Measurements from ENCODE around the gene LARGE1.
"Not testable (repeated sequence)": the region's sequence is repeated elsewhere in the genome, so short reads cannot be mapped to it uniquely, and the experiment has no call there.

The LARGE1 gene

DNA sequence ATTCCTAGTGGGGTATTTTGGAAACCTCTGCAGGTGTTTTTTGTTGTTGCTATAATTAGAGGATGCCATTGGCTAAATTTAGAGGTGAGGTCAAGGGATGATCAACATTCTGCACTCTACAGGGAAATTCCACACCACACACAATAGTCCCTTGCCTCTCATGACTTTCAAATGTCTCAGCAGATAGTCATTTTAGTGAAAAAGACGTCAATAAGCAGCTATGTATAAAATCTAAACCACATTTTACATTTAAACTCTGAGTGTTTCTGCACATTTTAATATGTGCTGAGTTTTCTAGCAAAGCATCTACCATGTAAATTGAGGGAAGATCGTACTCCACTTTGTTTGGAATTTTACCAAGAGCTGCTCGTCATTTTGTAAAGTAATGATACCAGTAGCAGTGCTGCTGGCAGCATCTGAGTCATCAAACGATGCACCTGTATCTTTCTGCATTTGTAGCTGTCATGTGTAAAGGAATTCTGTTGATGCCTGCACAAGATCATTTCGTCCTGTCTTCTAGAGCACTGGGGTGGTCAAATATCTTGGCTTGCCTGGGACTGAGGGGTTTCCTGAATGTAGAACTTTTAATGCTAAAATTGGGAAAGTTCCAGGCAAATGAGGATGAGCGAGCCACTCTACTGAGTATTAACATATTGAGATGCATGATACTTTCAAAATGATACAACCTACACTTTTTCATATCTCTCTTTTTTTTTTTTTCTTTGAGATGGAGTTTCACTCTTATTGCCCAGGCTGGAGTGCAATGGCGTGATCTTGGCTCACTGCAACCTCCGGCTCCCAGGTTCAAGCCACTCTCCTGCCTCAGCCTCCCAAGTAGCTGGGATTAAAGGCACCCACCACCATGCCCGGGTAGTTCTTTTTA, 447.6 kb downstream of the LARGE1 start:
- no peak for DNase-seq (ENCODE audit: low read depth)

DNA sequence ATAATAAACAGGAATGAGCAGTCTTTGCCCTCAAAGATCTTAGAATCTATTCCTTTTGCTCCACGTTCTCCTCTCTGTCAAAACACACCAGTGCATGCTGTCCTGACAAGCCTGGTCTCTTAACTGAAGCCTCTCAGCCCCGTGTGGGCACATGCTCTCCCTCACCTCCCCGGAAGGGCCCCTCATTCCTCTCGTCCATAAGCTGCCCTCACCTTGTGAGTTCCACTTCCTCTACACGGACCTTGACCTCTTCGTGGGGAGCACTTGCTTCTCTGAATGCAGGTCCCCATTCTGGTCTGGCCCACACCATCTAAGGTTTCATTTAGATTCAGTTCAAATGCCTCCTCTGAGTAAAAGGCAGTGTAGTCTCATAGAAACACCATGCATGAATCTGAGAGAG, 449.8 kb downstream of the LARGE1 start:
- no peak for DNase-seq (ENCODE audit: low read depth)

DNA sequence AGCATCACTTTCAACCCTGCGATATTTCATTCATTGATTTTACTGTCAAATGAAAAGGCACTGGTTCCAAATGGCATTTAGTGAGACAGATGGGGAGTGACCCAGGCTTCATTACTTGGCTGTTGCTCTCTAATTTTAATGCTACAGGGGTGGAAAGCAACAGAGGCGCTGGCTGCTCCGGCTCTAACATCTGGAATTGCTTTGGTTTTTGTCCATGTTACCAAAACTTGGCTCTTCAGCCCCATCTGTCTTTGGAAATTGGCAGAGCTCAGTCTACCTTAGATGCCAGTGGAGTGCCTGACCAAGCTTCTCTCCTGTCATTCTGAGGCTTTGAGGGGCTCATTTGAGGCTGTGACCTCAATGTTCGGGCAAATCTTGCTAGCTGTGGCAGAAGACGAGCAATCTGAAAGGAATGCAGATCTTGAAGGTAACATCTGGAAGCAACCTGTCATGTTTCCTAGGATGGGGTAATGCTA, 452.6 kb downstream of the LARGE1 start:
- no peak for DNase-seq (ENCODE audit: low read depth)

DNA sequence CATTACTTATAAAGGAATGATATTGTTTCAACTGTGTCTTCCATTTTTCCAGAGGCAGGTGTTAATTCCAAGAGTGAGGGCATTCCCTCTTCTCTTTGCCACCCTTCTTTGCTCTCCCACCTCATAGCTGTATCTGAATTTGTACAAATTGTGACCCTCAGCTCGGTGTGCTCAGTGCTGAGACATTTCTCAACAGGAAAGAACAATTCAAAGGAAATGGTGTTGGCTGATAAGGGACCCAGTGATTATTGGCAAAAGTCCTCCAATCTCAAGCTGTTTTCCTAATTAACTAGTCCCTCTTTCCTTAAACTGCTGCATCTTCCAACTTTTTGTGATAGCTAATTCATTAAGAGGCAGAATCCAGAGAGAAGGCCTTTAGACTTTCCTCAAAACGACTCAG, 453.2 kb downstream of the LARGE1 start:
- DNase-seq (ENCODE audit: low read depth) = no peak

DNA sequence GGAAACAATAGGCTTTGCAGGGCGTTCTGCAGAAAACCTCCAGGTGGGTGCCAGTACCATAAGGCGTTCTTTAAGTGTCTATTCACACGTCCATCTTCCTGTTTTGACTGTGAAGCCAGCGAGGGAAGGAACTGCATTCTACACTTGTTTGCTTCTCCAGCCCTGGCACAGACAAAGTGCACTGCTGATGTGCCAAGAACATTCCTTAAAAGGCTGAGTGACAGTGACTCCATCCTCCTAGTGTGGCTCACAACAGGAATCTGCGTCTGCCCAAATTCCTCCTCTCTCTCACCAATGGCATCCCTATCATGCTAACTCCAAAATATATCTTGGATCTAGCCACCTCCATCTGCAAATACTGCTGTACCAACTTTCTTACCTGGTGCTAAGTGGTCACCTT, 454.7 kb downstream of the LARGE1 start:
- DNase-seq (ENCODE audit: low read depth) = no peak

DNA sequence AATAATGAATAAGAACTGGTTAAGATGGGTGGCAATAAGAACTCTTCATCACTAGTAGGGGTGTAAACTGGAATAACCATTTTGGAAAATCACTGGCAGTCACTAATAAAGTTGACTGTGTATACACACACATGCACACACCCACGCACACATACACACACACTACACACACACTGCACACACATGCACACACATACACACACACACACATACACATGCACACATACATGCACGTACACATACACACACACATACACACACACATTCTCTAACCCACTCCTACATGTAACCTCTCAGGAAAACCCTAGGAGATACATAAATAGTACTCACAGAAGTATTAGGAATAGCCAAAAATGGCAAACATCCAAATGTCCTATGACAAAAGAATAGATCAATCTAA, 455.6 kb downstream of the LARGE1 start:
- DNase-seq (ENCODE audit: low read depth) = no peak

DNA sequence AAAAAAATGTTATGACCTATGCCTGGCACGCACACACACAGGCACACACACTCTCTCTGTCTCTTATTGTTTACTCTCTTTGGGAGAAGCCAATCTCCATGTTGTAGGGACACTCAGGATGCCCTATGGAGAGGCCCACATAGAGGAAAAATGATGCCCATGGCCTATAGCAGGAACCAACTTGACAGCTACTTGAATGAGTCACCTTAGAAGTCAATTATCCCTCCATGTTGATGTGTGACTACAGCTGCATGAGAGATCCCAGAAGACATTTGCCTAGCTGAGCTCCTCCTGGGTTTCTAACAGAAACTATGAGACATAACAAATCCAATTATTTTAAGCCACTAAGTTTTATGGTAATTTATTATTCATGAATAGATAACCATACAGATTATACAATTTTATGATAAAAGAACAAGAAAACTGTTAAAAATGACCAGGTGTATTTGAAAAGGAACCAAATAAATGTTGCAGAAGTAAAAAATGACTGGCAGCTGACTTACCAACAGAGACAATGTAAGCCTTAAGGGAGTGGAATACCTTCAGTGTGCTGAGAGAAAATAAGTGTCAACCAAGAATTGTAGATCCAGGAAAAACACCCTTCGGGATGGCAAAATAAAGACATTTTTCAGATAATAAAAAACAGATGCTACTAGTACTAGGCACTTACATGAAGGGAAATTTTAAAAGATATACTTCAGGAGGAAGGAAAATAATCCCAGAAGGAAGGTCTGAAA, 458.4 kb downstream of the LARGE1 start:
- no peak for DNase-seq (ENCODE audit: low read depth)

DNA sequence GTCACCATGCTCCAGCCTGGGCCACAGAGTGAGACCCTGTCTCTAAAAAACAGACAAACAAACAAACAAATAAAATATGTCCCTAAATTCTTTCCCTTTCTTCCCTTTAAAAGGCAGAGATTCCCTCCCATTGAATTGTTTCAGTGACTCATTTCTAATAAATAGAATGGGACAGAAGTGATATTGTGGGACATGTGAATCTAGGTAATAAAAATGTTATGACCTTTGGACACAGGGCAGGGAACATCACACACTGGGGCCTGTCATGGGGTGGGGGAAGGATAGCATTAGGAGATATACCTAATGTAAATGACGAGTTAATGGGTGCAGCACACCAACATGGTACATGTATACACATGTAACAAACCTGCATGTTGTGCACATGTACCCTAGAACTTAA, 459.0 kb downstream of the LARGE1 start:
- DNase-seq (ENCODE audit: low read depth) = not testable (repeated sequence)

DNA sequence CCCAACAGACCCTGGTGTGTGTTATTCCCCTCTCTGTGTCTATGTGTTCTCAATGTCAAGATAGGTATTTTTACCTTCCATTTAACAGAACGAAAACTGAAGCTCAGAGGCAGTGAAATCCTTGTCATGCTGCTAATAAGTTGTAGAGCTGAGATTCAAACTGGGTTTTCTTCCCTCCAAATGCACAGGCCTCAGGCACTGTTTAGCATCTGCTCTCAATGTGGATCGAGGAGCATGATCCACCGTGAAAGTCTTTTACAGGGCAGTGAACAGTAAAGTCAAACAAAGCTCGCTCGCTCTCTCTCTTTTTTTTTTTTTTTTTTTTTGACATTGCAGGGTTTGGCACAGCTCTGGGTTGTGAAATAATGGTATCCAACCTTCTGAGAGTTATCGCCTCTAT, 461.1 kb downstream of the LARGE1 start:
- DNase-seq (ENCODE audit: low read depth) = no peak

DNA sequence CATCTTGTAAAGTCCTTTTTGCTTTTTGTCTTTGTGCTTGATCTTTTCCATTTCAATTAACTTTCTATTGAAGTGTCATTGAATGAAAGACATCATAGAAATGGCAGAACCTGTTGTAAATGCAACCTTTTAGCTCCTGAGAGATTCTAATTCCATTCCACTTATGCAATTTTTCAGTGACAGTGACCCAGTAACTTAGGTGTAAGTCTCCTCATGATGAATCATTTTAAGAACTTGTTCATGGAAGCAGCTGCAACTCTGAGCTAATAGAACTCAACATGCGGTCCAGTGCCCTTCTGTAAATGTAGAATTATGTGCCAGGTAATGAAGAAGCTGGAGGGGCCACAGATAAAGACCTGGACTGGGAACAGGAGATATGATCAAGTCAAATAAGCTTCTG, 463.8 kb downstream of the LARGE1 start:
- DNase-seq (ENCODE audit: low read depth) = no peak

DNA sequence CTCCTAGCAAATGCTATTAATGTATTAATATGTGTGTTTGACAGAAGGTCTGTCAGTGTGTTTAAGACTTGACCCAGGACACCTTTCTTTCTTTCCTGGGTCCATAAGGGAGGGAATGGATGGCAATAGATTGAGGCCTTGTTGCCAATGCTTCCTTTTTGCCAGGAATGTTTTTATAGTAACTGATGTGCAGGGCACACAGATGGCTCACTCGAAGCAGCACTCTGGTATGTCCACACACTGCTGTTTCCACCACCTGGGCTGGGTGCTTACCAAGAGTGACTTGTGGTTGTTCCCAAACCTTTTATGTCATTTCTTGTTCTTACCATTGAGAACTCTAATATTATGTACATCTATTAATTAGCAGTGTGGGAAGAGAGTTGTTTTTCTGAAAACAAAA, 465.2 kb downstream of the LARGE1 start:
- DNase-seq (ENCODE audit: low read depth) = no peak

DNA sequence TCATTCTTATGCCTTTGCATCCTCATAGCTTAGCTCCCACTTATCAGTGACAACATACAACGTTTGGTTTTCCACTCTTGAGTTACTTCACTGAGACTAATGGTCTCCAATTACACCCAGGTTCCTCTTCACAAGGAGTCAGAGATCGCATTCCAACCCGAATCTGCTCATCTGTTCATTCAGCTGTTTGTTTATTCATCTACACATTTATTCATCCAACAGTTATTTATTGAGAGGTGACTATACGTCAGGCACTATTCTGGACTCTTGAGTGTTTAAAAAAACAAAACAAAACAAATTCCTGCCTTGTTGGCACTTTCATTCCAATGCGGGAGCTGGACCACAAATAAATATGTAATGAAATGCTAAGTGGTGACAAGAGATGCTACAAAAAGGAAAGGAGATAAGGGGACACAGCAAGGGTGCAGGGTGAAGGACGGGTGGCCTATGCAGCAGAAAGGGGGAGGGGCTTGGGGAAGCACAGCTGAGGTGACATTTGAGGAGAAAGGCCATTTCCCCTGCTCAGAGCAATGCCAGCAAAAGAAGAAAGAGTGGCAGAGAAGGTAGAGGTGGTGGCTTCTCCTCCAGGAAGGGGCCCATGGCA, 468.3 kb downstream of the LARGE1 start:
- no peak for DNase-seq (ENCODE audit: low read depth)

DNA sequence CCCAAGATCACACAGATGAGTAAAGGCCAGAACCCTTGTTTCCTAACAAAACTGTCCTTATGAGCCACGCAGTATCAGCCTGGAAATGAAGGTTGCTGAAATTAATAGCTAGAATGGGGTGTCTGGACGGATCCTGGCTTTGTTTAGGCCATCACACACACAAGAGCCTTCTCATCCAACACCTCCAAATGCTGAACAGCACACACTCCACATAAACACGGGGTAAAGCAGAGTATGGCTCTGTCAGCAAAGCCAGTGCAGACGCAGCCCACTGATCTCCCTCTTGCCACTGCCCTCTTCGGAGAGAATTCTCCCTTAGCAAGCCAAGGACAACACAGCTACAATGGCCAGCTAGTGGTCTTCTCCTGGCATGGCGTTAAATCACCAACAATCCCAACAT, 469.5 kb downstream of the LARGE1 start:
- DNase-seq (ENCODE audit: low read depth) = no peak

DNA sequence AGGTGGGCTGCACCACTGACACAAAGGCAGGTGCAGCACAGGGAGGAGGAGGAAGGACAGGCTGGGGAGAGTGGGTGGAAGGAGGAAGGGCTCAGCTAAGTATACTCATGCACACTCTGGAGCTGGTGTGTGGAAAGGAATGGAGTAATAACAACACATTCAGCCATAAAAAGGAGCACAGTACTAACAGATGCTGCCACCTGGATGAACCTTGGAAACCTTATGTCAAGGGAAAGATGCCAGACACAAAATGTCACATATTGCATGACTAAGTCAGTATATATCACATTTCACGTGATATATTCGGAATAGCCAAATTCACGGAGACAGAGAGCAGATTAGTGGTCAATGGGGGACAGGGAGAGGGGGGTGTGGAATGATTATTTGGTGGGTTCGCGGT, 472.5 kb downstream of the LARGE1 start:
- DNase-seq (ENCODE audit: low read depth) = no peak

DNA sequence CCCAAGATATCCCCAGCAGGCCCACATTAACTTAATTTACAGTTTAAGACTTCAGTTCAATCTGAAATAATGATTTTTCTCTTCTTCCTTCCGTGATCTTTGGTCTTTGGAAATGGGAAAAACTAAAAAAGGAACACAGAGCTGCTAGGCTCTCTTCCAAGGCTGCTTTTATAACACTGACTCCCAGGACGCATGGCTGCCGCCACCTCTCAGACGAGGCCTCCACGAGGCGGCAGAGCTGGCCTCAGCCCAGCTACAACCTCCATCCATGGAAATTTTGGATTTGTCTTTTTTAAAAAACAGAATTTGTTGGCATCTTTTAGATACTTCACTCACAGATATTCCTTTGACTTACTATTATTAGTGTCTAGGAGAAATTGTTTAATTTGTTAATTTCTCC, 476.6 kb downstream of the LARGE1 start:
- DNase-seq (ENCODE audit: low read depth) = no peak

DNA sequence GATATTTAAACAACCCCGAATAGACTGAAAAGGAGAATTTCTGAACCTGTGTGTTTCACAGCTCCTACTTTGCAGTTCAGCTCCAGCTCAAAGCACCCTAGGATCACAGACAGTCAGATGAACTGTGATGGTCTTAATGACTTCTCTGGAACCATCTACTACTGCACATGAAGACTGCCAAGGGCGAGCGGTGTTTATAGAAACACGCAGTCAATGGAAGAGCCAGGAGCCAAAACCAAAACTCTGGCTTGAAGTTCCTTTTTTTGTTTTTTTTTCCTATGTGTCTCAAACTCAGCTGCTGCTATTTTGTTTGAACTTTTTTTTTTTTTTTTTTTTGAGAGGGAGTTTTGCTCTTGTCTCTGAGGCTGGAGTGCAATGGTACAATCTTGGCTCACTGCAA, 479.5 kb downstream of the LARGE1 start:
- DNase-seq (ENCODE audit: low read depth) = no peak

DNA sequence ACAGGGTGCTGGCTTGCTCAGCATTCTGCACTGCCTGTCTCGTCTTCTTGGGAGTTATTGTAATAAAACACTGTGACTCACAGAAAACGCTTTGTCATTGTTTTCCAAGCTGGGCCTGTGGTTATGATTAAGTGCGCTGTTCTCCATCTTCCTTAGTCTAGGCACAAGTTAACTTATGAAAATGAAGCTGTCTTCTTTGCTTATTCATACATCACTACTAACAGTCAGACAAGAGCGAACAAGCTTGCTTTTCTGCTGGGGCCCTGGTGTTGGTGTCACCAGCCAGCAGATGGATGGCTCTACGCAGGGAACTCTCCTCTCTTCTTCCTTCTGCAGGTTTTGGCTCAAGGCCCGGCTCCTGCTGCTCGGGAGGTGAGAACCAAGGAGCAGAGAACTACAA, 482.0 kb downstream of the LARGE1 start:
- no peak for DNase-seq (ENCODE audit: low read depth)

DNA sequence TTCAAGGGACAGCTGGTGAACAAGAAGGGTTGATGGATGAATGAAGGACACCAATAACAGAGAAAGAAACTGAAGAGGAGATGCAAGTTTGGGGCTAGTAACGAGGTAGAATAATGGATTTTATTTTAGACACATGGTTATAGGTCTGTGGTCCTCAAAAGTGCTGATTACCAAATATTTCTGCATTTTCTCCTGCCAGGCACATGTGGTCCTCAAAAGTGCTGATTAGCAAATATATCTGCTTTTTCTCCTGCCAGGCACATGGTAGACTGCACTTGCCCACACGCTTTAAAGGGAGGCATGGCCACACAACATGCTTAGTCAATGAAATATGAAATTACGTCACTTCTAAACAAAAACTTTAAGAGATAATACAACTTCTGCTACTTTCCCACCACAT, 489.0 kb downstream of the LARGE1 start:
- DNase-seq (ENCODE audit: low read depth) = no peak

DNA sequence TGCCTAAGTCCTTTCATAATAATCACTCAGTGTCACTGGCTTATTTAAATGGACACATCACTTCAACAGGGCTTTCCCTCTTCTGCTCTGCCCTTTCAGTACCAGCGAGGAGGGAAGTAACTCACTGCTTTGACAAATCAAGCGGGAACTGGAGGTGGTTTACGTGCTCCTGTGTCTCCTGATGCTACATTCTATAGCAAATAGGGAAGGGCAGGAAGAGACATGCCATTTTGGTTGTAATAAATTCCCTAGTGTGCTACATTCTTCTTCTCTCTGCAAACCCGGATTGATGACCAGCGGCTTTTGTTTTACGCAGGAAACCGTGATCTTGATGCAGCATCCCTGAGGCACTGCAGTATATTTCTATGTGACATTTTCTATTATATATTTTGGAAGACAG, 491.0 kb downstream of the LARGE1 start:
- no peak for DNase-seq (ENCODE audit: low read depth)

DNA sequence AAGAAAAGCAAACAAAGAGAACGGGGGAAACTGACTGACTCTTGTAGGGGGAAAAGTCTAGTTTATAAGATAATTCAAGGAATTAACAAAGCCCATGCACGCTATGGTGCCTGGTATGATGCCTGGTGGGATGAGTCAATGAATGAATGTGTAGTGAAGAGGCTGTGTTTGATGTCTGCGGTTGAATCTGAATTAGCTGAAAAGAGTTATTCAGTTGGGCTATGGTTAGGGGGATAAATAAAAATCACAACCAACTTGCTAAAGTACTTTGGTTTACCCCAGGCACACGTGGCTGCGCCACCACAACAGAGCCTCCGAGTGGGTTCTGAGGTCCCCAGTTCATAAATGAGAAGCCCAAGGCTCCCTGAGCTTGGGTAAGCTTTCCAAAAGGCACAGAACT, 492.8 kb downstream of the LARGE1 start:
- DNase-seq (ENCODE audit: low read depth) = no peak

DNA sequence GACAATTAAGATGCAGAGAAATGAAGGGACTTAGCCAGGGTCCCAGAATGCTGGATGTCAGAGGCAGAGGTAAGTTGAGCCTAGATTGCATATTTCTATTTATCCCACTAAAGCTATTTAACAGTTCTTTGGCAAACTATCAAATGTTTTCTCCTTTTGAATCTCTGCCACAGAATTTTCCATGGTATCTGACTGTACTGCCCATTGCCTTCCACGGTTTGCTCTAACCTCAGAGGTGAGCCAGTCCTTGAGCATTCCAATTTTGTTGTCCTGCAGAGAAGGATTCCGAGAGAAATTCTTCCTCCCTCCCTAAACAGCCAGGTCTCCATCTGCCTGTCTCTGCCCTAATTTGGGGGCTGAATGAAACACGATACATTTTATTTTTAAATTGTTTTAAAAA, 493.8 kb downstream of the LARGE1 start:
- DNase-seq (ENCODE audit: low read depth) = no peak

DNA sequence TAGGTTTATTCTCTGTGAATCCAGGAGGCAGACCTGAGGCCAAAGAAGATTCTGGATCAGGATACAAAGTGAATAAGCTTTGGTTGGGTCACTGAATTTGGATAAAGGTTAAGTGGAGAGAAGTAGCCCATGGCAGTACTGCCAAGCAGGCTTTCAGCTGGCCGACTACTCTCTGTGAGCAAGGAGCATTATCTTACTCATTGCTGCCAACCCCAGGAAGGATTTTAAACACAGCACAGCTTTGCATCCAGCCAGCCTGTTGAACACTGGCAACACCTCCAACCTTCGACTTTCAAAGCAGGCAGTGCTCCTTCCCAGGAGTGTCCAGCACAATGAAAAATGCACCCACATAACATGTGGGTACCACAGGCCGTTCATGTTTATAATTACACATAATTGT, 498.4 kb downstream of the LARGE1 start:
- no peak for DNase-seq (ENCODE audit: low read depth)

DNA sequence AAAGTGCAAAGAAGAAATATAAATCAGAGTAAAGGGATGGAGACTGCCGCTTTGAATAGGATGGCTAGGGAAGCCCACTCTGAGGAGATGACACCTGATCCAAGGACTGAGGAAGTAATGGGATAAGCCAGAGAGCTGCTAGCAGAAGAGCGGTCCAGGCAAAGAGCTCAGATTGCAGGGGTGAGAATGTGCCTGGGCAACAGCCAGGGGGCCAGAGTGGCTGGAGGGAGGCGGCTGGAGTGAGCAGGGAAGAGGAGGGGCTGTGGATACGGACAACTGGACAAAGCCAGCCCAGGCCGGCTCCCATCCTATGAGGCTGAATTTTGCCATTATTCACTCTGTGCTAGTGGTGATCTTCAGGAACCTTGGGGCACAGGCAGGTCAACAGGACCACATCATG, 501.8 kb downstream of the LARGE1 start:
- DNase-seq (ENCODE audit: low read depth) = no peak
